Nucleus accumbens (tissue), 56 donors: ENCODE results near the gene DNAH8.

ENCODE experiments used
- DNase-seq, 56 donors: peaks; one replicate each; lab custom pipeline; 2025; lab: John Stamatoyannopoulos, UW

Gene DNAH8

DNA sequence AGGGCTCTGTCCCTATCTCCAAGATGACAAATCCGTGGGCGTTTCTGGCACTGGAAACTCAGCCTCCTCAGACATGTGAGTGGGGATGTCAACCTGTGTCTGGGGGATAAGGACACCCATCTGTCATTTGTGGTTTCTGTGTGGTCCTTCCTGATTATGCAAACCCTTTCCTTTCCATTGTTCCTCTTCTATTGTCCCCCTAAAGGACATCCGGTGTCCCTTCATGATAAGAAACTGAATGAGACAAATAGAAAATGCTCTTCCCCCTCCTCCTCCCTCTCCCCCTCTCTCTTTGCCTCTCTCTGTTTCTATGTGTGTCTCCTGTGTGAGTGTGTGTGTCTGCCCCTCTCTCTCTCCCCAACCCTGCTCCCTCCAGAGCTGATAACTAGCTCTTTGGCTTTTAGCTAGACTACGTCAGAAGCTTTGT lies 322.0 kb downstream of the DNAH8 start:
- DNase-seq: no peak

DNA sequence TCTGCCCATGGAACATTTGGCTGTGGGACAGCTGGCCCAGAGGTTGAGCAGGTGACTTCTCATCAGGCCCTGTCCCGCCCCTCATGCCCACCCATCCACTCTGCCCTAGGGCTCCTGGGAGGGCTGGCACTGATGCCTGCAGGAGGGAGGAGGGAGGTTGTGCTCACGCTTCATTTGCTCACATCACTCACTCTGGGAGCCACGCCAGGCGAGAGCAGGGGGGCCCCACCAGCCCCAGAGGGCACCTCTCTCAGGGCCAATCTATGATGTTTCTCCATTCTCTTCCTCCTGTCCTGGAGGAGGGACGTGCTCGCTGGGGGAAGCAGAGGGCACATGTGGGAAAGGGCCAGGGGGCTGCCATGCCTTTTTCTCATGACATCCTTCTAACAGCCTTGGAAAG lies 322.6 kb downstream of the DNAH8 start:
- DNase-seq: no peak

DNA sequence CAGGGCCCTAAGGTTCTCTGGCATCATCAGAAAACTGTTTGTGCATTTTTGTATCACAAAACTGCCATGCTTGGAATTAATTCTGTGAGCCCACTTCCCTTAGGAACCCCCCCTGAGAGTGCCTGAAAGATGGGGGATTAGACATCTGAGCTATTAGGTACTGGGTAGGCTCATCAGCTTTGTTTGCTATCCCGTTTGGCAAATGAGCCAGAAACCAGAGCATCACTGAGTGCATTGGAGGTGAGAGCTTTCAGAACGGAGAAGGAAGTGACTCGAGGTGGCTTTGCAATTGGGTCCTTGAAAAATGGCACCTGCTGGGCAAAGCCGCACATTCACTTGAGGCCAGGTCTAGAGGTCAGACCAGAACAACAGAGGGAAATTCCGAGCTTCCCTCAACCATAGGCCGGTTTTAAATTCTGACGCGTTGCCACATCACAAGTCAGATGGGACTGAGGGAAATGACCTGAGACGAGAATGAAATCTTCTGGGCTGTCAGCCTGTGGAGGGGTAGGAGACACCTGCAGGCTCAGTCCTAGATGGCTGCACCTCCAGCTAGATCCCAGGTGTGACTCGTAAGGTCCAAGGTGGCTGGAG lies 325.1 kb downstream of the DNAH8 start:
- DNase-seq: no peak

DNA sequence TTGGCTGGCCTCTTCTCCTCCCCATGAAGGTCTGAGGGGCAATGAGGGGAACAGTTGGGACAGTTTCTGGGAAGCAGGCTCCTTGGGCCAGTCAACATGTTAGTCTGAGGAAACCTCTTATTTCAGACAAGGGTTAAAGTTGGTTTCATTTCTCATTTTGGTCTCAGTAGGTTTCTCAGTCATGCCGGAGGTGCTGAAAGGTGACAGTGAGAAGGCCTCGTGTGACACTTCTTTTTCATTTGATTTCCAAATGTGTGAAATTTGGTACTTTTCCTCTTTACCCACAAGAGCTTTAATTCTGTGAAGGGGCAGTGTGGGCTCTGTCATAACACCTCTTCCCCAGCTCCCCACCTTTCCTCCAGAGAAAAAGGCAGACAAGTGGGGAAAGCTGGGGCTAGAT lies 326.0 kb downstream of the DNAH8 start:
- no peak for DNase-seq

DNA sequence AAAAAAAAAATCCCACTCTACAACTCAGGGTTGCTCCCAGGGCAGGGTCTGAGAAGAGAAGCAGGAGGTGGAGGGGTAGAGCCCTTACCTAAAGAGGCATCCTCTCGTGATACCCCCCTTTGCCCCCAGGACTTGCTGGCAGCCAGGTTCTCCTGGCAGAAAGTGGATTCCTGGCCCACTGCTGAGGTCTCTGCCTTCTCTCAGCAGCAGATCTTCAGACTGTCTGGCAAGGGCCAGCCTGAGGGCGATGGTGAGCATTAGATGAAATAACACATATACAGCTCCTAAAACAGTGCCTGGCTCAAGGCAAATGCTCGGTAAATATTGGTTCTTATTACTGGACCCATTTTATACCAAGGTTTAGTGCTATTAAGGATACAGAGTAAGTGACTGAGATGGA lies 328.7 kb downstream of the DNAH8 start:
- DNase-seq: no peak

DNA sequence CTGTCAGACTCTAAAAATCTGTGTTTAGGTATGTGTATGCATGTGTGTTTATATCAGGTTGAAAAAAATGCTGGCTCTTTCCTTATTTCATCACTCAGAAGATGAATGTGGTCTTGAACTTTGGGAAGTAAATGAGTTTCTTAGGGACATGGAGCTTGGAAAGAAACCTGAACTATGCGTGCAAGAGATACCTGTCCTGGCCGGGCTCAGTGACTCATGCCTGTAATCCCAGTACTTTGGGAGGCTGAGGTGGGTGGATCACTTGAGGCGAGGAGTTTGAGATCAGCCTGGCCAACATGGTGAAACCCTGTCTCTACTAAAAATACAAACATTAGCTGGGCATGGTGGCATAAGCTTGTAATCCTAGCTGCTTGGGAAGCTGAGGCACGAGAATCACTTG lies 329.1 kb downstream of the DNAH8 start:
- no peak for DNase-seq

DNA sequence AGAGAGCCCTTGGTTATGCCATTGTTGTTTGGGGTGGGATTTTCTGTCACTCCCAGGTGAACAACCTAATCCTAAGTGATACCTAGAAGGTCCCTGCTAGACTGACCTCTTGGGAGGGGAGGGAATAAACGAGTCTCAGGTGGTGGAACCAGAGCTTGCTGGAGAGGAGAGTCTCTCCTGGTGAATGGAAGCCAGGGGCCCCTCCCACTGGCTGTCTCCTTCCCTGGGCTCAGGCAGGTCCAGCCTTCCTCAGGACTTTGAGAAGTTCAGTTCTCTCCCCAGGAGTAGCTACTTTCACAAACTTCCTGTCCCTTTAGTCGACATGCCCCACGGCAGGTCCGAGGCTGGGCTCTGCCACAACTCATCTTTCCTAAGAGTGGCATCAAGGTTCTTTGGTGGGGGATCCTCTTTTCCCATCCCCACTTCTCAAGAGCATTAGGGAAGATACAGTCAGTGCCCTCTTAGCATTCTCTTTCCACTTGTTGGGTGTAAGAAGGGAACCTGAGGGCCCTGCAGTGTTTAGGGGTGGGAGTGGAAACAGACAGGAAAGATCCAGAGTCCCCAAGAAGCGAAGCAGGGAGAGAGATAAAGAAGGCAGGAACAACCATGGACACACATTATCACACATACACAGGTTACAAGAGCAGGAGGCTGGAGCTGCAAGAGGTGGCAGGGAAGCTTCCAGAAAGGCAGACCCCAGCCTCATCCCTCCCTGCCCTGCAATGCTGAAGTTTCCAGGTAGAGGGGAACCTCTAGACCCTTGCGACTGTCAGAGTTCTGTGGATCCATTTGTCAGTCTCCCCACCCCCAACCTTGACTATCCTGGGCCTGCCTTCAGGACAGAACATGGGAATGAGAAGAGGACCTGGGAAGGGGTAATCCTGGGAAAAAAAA lies 332.6 kb downstream of the DNAH8 start:
- no peak for DNase-seq

DNA sequence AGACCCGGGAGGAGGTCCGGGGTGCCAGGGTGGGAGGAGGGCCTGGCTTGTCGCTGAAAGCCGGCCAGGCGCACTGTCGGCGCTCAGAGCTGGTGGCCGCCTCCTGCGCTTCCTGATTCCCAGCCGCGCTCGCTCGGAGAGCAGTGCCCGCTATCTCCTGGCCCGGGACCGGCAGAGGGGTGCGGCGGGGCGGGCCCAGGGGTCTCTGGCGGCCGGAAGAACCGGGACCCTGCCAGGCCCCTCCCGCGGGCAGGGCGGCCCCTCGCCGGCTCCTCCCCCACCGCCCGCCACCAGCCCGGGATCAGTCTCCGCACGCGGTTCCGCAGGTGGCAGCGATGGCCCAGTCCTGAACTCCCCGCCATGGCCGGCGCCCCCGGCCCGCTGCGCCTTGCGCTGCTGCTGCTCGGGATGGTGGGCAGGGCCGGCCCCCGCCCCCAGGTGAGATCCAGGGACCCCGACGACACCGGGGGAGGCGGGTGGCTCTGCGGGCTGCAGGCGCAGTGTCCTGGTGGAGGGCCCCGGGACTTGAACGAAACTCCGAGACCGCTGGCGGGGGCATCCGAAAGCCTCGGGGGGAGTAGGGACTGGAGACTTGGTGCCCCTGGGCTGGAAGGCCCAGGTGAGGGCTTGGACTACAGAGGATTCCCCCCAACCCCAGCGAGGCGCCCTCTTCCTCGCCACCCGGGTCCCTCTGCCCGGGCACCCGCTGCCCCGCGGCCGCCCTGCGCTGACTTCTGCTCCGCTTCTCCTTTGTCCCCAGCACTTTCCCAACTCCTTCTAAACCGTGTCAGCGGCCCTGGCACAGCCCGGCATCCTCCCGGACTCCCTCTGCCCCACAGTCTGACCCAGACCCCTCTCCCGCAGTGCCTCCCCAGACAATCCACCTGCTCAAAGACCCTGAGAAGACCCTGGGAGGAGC lies 333.6 kb downstream of the DNAH8 start, which contains the start of gene GLP1R:
TSS of gene GLP1R (plus strand) at position 301 of the 919 bp plus-strand sequence. CDS start at position 361, 60 bp downstream.
- no peak for DNase-seq

DNA sequence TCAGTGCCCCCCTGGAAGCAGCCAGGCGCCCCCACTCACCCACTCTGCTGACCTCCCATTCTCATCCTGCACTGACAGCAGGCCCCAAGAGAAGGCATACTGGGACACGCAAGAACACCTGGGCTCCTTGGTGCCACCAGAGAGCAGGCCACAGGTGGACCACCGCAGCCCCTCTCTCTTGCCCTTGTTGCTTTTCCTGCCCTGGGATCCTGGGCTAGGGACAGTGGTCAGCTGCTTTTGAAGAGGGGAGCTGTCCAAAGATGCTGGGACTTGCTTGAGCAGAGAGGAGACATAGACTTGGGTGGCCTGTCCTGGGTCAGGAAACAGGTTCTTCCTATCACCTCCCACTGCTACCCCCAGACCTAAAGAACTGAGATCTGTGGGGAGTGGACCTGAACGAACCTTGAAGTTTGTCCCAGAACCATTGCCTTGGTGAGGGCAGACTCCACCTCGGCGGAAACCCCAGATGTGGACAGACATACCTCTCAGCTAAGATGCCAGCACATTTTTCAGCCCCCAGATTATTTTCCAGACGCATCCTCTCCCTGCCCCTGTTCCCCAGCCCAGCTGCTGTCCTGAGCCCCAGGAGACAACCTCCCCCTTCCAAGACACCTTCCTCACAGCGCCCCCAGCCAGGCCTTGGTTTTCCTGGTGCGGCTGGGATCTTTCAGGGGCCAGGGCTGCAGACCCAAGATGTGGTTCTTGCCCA lies 334.6 kb downstream of the DNAH8 start:
- DNase-seq: no peak

DNA sequence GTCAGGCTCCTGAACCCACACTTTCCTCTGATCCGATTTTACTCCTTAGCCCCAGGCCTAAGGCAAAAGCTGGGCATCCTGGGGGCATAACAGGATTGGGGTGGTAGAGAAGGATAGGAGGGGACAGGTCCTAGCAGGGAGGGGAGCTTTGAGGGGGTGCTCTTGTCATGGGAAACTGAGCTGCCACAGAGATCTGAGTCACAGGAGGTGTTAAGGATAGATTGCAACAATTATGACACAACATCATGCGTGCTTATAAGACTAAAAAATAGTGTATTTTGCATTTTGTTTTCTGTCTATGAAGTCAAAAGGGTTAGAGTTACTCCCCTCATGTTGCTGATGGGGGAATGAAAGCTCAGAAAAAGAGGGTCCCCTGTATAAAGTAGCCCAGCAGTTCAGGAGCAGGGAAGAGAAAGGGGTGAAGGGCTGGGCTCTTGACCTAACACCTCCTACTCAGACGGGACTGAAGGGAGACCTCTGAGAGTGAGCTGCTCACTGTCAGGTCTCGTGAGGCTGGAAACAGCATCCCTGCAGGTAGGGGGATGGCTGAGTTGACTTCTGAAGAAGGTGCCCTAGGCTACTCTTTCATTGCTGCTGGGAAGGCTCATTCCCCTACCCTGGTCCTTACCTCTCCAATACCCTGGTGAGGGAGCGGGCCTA lies 335.5 kb downstream of the DNAH8 start:
- no peak for DNase-seq

DNA sequence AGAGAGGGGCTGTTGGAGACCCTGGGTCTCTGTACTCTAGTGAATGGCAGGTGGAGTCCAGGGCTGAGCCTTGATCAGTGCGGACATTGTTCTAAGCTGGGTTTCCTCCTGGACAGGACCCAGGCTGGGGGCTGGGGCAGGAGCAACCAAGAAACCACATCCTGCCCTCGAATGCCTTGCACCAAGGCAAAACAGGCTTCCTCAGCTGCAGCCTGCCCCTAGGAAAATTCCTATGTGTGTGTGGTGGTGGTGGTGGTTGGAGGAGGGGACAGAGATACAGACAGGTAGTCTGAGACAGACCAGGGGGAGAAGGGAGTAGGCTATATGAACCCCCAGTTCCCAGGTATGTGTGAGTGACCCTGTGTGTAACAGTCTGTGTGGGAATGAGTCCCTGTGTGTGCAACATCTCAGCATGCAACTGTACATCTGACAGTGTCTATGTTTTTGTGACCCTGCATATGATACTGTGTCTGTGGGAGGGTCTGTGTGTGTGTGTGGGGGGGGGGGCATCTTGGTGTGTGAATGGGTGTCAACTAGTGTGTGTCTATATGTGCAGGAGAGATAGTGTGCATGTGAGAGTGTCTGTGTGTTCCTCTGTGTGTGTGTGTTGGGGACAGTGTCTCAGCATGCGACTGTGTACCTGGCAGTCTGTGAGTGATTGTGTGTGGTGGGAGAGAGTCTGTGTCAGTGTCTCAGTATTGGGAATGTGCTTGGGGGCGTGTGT lies 336.4 kb downstream of the DNAH8 start:
- DNase-seq: no peak

DNA sequence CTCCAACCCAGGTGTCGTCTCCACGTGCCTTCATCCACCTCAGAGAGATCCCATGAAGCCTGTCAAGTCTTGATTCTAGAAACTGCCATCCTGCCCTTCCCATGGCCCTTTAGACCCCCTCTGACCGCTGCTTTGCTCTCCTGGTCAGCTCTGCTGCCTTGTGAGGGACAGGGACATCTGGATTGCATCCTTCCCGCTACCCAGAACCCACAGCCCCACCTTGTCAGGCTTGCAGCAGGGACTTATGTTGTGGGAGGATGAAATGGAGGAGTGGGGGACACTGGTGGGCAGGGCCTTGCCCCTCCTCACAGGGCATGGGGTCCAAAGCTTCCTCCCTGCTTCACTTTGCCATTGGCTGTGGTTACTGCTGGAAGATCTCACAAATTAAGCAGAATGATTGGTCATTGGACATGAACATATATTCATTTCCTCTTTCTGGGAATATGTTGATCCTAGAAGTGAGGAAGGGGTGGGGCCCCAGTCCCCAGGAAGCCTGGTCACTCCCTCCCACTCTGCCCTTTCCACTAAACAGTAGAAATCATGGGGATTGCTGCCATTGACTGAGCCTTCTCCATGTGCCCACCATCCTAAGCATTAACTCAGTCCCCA lies 338.0 kb downstream of the DNAH8 start:
- no peak for DNase-seq

DNA sequence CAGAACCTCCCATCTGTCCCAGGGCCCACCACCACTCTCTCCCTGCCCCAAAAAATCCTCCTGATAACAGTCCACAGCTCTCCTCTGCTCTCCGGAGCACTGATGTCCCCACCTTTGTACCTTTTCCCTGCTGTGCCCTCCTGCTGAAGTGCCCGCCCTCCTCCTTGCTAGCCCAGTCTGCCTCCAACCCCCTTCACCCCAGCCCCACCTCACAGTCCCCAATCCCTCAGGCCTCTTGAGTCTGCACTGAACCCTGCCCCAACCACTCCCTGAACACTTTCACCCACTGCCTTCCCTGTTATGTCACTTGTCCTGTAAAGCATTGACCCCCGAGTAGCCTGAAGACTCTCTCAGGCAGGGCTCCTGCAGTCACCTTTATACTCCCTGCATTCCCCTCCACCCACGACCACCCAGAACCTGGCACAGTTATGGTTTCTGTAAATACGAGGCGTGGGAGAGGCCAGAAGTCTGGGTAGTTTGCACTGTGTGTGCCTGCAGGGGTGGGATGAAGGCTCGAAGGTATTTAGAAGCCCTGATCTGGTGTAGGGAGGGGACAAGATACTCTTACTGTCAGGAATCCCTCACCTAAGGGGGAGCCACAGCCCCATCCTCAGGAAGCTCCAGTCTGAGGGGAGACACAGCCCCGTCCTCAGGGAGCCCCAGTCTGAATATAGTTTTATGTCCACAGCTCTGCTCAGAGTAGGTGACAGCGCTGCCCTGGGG lies 338.9 kb downstream of the DNAH8 start:
- DNase-seq: no peak

DNA sequence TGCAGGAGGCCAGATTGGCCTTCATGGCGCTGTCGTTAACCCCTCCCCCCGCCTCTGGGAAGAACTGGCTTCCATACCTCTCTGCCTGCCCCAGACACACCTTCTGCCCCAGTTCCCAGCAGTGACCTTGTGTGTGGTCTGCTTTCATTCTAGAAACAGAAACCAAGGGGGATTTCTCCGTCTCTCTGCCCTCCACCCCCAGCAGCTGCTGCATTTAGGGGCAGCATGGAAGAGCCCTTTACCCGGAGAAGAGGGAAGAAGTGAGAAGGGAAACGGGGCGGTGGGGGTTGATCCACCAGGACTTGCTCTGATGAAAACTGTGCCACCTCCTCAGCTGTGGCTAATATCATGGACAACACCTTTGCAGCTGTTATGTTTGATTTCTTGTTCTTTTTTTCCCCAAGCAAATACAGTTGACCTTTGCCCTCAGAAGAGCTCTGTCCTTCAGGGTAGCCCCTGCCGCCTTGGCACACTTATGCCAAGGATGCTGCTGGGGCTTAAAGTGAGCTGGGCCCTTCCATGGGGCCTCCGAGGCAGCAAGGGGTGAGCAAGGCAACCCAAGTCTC lies 339.5 kb downstream of the DNAH8 start:
- DNase-seq: no peak

DNA sequence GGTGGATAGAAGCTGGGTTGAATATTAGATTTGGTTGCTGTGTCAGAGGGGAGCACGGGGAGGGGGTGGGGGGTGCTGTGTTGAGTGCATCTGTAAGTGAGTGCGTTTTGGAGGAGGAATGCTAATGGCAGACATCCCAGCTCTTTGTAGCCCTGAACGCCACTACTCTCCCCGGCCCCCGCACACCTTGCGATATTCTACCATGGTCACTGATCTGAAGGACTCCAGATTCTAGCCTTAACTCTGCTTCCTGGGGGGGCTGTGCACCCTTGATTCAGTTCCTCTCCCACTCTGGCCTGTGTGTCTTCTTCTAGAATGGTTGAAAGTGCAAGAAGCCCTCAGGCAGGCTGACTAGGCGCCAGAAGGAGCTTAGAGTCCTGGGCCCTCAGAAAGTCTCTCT lies 340.6 kb downstream of the DNAH8 start:
- DNase-seq: no peak

DNA sequence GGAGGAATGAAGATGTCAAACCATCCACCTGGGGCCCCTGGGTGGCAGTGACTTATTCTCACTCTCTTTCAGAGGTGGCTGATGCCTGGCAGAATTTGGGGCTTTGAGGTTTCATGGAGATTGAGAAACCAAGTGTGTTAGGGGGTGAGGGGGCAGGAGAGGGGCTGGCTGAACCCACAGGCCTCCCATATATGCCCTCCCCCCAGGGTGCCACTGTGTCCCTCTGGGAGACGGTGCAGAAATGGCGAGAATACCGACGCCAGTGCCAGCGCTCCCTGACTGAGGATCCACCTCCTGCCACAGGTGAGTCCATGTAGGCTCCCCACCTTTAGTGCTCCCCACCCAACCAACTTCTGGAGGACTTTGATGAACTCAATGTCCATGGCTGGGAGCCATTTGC lies 341.1 kb downstream of the DNAH8 start:
- DNase-seq: no peak

DNA sequence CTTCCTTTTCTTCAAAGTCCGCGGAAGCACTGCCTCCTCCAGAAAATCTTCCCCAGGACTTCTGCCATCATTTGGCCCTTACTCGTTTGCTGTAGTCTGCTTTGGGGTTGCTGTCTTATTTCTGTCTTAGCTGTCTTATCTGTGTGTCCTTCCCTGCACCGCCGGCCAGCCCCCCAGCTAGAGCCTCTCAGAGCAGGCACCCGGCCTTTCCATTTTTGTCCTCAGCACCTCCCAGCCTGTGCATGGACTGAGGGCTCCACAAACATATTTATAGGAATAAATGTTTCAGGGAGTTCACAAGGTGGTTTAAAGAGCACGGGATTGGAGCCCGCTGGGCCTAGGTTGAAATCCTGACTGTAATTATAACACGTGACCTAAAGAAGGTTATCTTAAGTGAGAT lies 341.6 kb downstream of the DNAH8 start:
- no peak for DNase-seq
